NT2/D1 (cell line): ENCODE measurements around the gene KIAA1549.

ENCODE experiments used
- YY1 ChIP-seq: IDR thresholded peaks from 2 replicates; pipeline ENCODE4 v1.6.1; 2011; ENCODE audit not compliant: insufficient read length, insufficient read depth
- ZNF274 ChIP-seq: IDR thresholded peaks from 2 replicates; pipeline ENCODE4 v1.6.1; 2011; ENCODE audit warnings: mild to moderate bottlenecking, low read depth, low read length

GRCh38 chr7:138872576-138872975 lies 108.6 kb downstream of the KIAA1549 start:
- TF ChIP-seq YY1 = no peak
- no peak for TF ChIP-seq ZNF274
